Endothelial cell (in vitro differentiated cells): ENCODE results near the gene TTC13. TPM values are rescaled to one million over a fixed set of nuclear protein-coding genes. Genes with fewer than 3 reads are reported as not detected.
"Not testable (repeated sequence)": the region's sequence is repeated elsewhere in the genome, so short reads cannot be mapped to it uniquely, and the experiment has no call there.

Source experiments
- DNase-seq: peaks from one replicate; pipeline ENCODE4 v3.0.0; 2021; ENCODE audit warnings: low spot score
- H3K27ac Mint-ChIP-seq: one replicate; pipeline ENCODE4 v1.8.0; 2021; ENCODE audit warnings: mixed read lengths, inconsistent platforms; ENCODE audit not compliant: unreplicated experiment
- H3K27me3 Mint-ChIP-seq: one replicate; pipeline ENCODE4 v1.8.0; 2021; ENCODE audit warnings: mild to moderate bottlenecking, moderate library complexity, mixed read lengths, inconsistent platforms; ENCODE audit not compliant: unreplicated experiment
- H3K36me3 Mint-ChIP-seq: one replicate; pipeline ENCODE4 v1.8.0; 2021; ENCODE audit warnings: mild to moderate bottlenecking, low read depth, mixed read lengths, inconsistent platforms; ENCODE audit not compliant: unreplicated experiment
- H3K4me1 Mint-ChIP-seq: one replicate; pipeline ENCODE4 v1.8.0; 2021; ENCODE audit warnings: mild to moderate bottlenecking, mixed read lengths, inconsistent platforms; ENCODE audit not compliant: unreplicated experiment
- H3K4me3 Mint-ChIP-seq: one replicate; pipeline ENCODE4 v1.8.0; 2021; ENCODE audit warnings: mild to moderate bottlenecking, mixed read lengths, inconsistent platforms; ENCODE audit not compliant: unreplicated experiment
- H3K9me3 Mint-ChIP-seq: one replicate; pipeline ENCODE4 v1.8.0; 2021; ENCODE audit warnings: mixed read lengths, inconsistent platforms; ENCODE audit not compliant: unreplicated experiment
- total RNA-seq: library from RNA; stranded (reverse); fragmentation: NEBNext Ultra II Directional; extraction: Animal tissue kit (Norgen Biotek cat#: 25700); gene quantifications from one replicate; pipeline ENCODE4 v1.2.1, GENCODE V29; 2021; ENCODE audit not compliant: unreplicated experiment
- TF ChIP-seq, protein P1 (sequence below): fragments of 200-600 bp; sonication (generic); IDR thresholded peaks from one replicate; pipeline ENCODE4 v1.5.0; 2021; ENCODE audit warnings: antibody characterized with exemption; ENCODE audit not compliant: unreplicated experiment

Gene TTC13
- total RNA-seq, 1 donor from 2014 or later, result 62.5 TPM

DNA sequence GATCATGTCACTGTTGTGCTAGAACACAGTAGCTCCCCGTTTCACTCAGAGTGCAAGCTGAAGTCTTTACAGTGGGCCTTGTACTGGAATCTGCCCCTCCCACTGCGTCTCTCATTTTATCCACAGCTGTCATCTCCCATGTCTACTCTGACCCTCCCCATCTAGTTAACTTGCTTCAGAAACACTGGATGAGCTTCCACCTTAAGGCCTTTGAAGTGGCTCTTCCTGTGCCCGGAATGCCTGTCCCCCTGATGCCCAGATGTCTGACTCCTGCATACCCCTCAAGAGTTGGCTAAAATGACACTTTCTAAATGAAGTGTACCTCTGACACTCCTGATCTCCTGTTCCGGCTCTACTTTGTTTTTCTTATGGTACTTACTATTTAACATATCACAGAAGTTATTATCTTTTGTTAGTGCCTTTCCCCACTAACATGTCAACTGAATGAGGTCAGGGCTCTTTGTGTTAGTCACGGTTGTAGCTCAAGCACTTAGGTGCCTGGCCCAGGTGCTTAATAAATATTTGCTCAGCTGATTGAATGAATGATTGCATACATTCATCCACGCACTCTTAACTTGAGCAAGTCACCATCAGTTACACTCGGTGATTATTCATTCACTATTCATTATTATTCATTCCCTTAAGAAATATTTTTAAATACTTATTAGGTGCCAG is 13.6 kb upstream of the TTC13 start:
- Mint-ChIP-seq H3K4me3 (no peak overlapping the region), H3K9me3 (no peaks in the 10 kb centered on the region), H3K4me1 (no peaks in the 10 kb centered on the region), H3K27ac (no peak overlapping the region), H3K27me3 (no peaks in the 10 kb centered on the region), H3K36me3 (peaks cover 8% of the 10 kb centered on the region)
- no peak for DNase-seq
- TF ChIP-seq, protein P1, sequence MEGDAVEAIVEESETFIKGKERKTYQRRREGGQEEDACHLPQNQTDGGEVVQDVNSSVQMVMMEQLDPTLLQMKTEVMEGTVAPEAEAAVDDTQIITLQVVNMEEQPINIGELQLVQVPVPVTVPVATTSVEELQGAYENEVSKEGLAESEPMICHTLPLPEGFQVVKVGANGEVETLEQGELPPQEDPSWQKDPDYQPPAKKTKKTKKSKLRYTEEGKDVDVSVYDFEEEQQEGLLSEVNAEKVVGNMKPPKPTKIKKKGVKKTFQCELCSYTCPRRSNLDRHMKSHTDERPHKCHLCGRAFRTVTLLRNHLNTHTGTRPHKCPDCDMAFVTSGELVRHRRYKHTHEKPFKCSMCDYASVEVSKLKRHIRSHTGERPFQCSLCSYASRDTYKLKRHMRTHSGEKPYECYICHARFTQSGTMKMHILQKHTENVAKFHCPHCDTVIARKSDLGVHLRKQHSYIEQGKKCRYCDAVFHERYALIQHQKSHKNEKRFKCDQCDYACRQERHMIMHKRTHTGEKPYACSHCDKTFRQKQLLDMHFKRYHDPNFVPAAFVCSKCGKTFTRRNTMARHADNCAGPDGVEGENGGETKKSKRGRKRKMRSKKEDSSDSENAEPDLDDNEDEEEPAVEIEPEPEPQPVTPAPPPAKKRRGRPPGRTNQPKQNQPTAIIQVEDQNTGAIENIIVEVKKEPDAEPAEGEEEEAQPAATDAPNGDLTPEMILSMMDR, result no peak

DNA sequence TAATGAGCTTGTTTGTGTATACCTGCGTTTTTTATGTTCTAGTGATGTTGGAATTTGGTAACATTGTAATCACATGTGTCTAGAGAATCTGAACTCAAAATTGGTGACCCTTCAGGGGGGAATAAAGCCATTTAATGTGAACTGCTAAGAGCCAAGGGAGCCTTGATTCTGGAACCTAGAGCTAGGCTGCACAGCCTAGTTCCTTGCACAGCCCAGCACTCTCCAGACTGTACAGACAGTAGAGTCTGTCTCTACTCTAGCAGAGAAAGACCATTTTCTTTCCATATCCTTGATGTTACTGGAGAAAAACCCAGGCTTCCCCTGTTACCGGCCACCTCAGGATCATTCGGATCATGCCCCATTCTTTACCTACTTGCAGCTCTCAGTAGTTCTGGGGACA is 8.8 kb upstream of the TTC13 start:
- no peak overlapping the region for H3K27ac Mint-ChIP-seq

DNA sequence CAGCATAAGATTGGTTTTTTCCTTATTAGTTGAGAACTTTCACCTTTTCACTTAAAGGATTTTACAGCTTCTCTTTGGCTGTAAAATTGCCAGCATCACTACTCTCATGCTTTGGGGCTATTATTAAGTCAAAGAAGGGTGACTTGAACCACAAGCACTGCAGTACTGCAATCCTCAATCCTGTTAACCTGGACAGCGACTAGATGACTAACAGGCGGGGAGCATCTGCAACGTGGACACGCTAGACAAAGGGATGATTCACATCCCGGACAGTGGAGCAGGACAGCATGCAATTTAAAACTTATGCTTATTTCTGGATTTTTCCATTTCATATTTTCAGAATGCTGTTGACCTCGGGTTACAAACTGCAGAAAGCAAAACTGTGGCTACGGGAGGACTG is 8.3 kb upstream of the TTC13 start:
- Mint-ChIP-seq H3K27ac (no peak overlapping the region), H3K9me3 (no peaks in the 10 kb centered on the region), H3K4me3 (no peak overlapping the region), H3K4me1 (peaks cover 22% of the 10 kb centered on the region), H3K36me3 (peaks cover 11% of the 10 kb centered on the region), H3K27me3 (peaks cover 6% of the 10 kb centered on the region)
- TF ChIP-seq, protein P1, result no peak
- no peak for DNase-seq

More for the DNA sequence above, 8.8 kb upstream of the TTC13 start:
- Mint-ChIP-seq H3K36me3 (peaks cover 15% of the 10 kb centered on the region), H3K4me3 (no peak overlapping the region), H3K27me3 (peaks cover 6% of the 10 kb centered on the region), H3K4me1 (peaks cover 22% of the 10 kb centered on the region), H3K9me3 (no peaks in the 10 kb centered on the region)
- no peak for DNase-seq
- TF ChIP-seq, protein P1, result no peak

DNA sequence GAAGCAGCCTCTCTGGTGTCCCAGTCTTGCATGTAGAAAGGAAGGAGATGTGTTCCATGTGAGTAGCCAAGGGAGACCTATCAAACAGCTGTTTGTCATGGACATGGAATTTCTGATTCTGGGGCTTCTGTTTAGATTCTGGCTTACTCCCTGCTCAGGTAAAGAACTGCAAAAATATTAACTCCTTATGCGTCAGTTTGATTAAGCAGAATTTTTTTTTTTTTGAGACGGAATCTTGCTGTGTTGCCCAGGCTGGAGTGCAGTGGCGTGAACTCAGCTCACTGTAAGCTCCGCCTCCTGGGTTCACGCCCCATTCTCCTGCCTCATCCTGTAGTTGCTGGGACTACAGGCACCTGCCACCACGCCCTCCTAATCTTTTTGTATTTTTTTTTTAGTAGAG is 7.0 kb upstream of the TTC13 start:
- no peak overlapping the region for H3K4me3 Mint-ChIP-seq
- no peak for DNase-seq
- H3K9me3 Mint-ChIP-seq, result no peaks in the 10 kb centered on the region
- peaks cover 6% of the 10 kb centered on the region for H3K27me3 Mint-ChIP-seq
- no peak overlapping the region for H3K27ac Mint-ChIP-seq
- TF ChIP-seq, protein P1, result no peak
- H3K4me1 Mint-ChIP-seq, result peaks cover 22% of the 10 kb centered on the region
- peaks cover 8% of the 10 kb centered on the region for H3K36me3 Mint-ChIP-seq

DNA sequence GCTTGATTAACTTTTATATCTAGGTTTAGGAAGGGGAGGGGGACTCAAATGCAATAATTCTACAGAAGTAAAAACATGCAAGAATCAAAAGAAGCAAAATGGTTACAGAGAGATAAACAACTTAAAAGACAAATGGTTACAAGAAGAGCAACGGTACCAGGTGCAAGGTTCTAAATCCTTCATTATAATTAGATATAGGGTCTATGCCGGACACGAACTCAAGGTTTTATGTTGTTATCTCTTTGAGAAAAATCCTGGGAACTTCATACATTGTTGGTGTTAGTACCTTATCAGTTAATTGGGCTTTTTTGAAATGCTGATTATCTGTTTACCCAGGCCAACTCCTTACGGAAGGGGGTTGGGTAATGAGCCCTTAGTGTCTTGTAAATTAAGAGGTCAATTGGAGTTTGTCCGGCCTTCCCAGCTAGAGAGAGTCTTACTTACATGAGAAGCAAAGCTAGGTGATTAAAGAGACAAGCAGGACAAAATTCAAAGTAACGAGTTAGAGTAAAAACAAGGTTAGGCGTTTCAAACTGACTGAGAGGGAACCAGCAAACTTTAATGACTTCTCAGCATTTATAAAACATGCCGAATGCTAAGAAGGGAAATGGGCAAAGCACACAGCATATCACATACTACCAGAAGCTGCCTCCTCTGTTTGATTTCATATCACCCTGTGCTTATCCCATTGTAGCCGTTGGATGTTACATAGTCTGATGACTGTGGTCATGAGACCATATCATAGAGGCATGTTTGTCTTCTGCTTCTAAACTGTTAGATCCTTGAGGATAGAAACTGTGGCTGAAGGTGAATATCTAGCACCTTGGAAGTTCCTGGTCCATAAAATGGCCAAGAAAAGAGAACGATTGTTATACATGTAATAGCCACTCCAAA is 6.2 kb upstream of the TTC13 start:
- H3K4me3 Mint-ChIP-seq, result peak overlapping the region; percentile 85
- H3K27me3 Mint-ChIP-seq, H3K9me3 Mint-ChIP-seq, DNase-seq, H3K27ac Mint-ChIP-seq, H3K36me3 Mint-ChIP-seq: not testable (repeated sequence)
- peaks cover 25% of the 10 kb centered on the region for H3K4me1 Mint-ChIP-seq
